ENCODE measurements around the gene GDPD5. TPM values are rescaled to one million over a fixed set of nuclear protein-coding genes. Genes with fewer than 3 reads are reported as not detected.
A peak's percentile ranks its signal among the peaks of the same experiment; 100 is the strongest.

Gene GDPD5
- total and polyA plus RNA-seq, 4 experiments from 2014 or later: 11.0 to 160 (median 85.7) TPM

DNA sequence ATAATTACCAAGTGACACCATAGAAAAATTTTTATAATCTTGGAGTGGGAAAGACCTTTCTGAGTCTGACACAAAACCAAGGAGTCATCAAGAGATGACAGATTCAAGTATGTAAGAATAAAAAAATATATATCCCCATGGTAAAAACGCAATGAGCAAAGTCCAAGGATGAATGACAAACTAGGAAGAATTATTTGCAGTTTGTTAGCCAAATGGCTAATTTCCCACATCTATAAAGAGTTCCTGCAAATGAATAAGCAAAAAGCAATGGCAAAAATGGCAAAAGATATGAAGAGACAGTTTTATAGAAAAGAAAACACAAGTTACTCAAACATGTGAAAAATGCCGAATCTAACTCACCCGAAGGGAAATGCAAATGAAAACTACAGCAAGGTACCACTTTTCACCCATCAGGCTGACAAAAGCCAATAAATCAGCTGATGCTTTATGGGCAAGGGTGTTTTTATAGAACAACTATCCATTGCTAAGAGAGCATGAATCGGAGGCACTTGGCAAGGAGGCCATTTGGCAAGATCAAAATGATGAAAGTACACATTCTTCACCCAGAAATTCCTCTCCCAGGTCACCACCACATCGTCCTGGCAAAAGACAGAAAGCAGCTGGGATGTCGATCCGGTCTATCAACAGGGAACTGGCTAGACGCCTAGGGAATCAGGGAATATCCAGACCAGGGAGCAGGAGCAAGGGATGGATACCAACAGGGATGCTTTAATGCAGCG lies 71.7 kb downstream of the GDPD5 start:
- Mint-ChIP-seq H3K9me3 (no peaks in the 10 kb centered on the region), H3K36me3 (peaks cover 10 to 30% of the 10 kb centered on the region in 2 donors), H3K4me3 (no peak overlapping the region), H3K4me1 (peaks cover 0 to 1% (median 0%) of the 10 kb centered on the region in 4 donors), H3K27me3 (no peaks in the 10 kb centered on the region), H3K27ac (peak overlapping the region in 1 of 7 donors; percentile 20)
- ChIA-PET POLR2A (ENCODE audit: partially characterized antibody) (no interaction called here), CTCF (ENCODE audit: partially characterized antibody) (interaction anchor here (0.7 to 2.3 kb wide), 3 partner anchors 9 to 49 kb away, joined by 3 to 15 read pairs (median 6); no protein-coding TSS in a partner anchor)
- H3K9me3 ChIP-seq (ENCODE audit: control insufficient read depth in 1 of 2, low read length in 2 of 2): no peaks in the 10 kb centered on the region
- no peak overlapping the region for H3K4me3 ChIP-seq (ENCODE audit: low read length in 2 of 2)
- DNase-seq: no peak
- intact Hi-C loops (cut with micrococcal nuclease): no loop called here
- no peak overlapping the region for H3K27ac ChIP-seq (ENCODE audit: low read depth, low read length)
- no peaks in the 10 kb centered on the region for H3K4me1 ChIP-seq (ENCODE audit: insufficient read depth, low read length)
- H3K36me3 ChIP-seq (ENCODE audit: insufficient read depth, low read length): no peaks in the 10 kb centered on the region
- no peaks in the 10 kb centered on the region for H3K27me3 ChIP-seq (ENCODE audit: insufficient read depth, low read length)

DNA sequence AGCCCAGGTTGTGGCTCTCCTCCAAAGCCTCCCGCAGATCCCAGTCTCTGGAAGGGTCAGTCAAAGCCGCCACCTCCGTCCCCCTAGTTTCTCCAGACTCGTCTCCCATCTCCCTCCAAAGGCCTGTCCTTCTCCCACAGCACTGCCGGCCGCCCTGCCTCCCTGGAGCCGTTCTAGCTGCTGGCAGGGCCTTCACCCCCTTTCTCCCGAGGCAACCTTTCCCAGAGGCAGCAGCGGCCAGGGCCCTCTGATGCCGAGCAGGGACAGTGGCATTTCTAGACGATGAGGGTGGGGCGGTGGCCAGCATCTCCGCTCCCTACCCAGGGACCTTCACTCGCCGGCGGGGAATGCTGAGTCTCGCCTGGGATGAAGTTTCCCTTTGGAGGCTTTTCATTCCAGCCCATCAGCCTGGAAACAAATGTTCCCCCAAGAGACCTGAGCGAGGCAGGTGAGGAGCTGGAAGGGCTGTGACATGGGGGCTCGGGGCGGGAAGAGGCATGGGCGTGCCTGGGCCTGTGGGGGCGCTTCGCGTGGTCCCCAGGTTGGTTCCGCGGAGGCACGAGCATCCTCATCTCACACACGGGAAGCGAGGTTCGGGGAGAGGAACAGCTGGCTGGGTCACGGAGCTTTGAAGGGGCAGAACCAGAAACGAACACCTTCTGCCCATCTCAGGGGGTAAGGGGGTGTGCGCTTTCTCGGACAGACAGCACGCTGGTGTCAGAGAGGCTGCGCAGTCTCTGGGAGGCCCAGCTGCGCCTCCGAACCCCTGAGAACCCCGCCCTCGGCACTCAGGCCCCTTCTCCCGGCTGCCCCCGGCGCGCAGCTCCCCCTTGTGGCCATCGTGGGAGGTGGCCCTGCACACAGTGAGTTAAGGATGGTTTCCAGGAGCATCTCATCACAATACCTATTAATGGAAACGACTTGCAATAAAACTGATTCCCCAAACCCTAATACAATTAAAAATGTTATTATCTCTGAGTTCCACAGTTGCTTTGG lies 74.6 kb downstream of the GDPD5 start:
- ChIA-PET CTCF (ENCODE audit: partially characterized antibody) (interaction anchor here (0.7 to 1.3 kb wide), 4 partner anchors 62 to 171 kb away, joined by 3 to 6 read pairs (median 4); no protein-coding TSS in a partner anchor), POLR2A (ENCODE audit: partially characterized antibody) (interaction anchor here (1.1 kb wide), 1 partner anchor 74 kb away, joined by 5 read pairs; no protein-coding TSS in a partner anchor)
- H3K4me1 Mint-ChIP-seq: peaks cover 0 to 1% (median 0%) of the 10 kb centered on the region in 4 donors
- intact Hi-C loops (cut with micrococcal nuclease): no loop called here
- H3K36me3 Mint-ChIP-seq: peaks cover 10 to 36% of the 10 kb centered on the region in 2 donors
- H3K27ac ChIP-seq (ENCODE audit: low read depth, low read length): no peak overlapping the region
- H3K9me3 Mint-ChIP-seq: no peaks in the 10 kb centered on the region
- H3K27me3 Mint-ChIP-seq: no peaks in the 10 kb centered on the region
- DNase-seq: no peak
- H3K27me3 ChIP-seq (ENCODE audit: insufficient read depth, low read length): no peaks in the 10 kb centered on the region
- H3K4me1 ChIP-seq (ENCODE audit: insufficient read depth, low read length): no peaks in the 10 kb centered on the region
- H3K4me3 Mint-ChIP-seq: no peak overlapping the region
- H3K4me3 ChIP-seq (ENCODE audit: low read length in 2 of 2): no peak overlapping the region
- H3K9me3 ChIP-seq (ENCODE audit: control insufficient read depth in 1 of 2, low read length in 2 of 2): no peaks in the 10 kb centered on the region
- H3K27ac Mint-ChIP-seq: peak overlapping the region in 2 of 7 donors; percentile 24 to 53
- H3K36me3 ChIP-seq (ENCODE audit: insufficient read depth, low read length): no peaks in the 10 kb centered on the region

DNA sequence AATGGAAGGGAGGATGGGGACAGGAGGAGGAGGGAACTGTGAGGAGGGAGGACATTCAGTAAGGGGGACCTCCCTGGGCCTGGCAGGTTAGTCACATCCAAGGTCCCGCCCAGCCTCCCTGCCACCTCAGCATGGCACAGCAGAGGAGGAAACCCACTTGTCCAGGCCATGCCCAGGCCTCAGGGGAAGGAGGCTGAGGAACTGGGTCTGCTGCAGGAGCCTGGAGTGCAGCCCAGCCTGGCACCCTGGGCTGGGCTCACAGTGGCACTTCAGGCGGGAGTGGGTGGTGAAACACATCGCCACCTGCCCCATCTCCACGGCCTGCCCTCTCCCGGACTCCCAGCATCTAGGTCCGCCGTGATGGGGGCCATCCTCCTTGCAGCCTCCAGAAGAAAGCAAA lies 75.5 kb downstream of the GDPD5 start:
- peaks cover 8 to 32% of the 10 kb centered on the region in 2 donors for H3K36me3 Mint-ChIP-seq
- no peaks in the 10 kb centered on the region for H3K9me3 Mint-ChIP-seq
- no peaks in the 10 kb centered on the region for H3K27me3 Mint-ChIP-seq
- no peak for DNase-seq
- ChIA-PET CTCF (ENCODE audit: partially characterized antibody) (interaction anchor here (1.0 kb wide), 1 partner anchor 61 kb away, joined by 6 read pairs; no protein-coding TSS in a partner anchor), POLR2A (ENCODE audit: partially characterized antibody) (no interaction called here)
- Histone ChIP-seq H3K36me3 (ENCODE audit: insufficient read depth, low read length) (no peaks in the 10 kb centered on the region), H3K4me1 (ENCODE audit: insufficient read depth, low read length) (peaks cover 4% of the 10 kb centered on the region), H3K4me3 (ENCODE audit: low read length in 2 of 2) (no peak overlapping the region), H3K27me3 (ENCODE audit: insufficient read depth, low read length) (no peaks in the 10 kb centered on the region), H3K27ac (ENCODE audit: low read depth, low read length) (no peak overlapping the region), H3K9me3 (ENCODE audit: control insufficient read depth in 1 of 2, low read length in 2 of 2) (no peaks in the 10 kb centered on the region)
- peaks cover 0 to 4% (median 2%) of the 10 kb centered on the region in 4 donors for H3K4me1 Mint-ChIP-seq
- intact Hi-C loops (cut with micrococcal nuclease): no loop called here
- H3K27ac Mint-ChIP-seq: no peak overlapping the region
- no peak overlapping the region for H3K4me3 Mint-ChIP-seq

DNA sequence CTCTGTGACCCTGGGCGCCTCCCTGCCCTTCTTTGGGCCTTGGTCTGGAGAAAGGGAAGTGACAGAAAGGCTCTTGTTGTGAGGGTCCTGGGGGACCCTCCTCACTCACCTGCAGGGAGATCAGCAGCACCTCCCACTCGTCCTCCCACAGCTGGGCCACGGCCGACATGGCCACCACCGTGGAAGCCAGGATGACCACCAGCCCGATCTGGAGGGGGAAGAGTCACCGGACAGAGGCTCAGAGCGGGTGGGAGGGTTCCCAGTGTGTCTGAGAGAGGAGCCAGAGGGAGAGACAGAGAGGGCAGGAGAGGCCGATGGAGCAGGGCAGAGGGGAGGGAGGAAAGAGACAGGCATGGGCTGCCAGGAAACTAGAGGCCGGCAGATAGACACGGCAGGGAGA lies 76.0 kb downstream of the GDPD5 start:
- no peaks in the 10 kb centered on the region for H3K27me3 Mint-ChIP-seq
- no peaks in the 10 kb centered on the region for H3K27me3 ChIP-seq (ENCODE audit: insufficient read depth, low read length)
- H3K9me3 Mint-ChIP-seq: no peaks in the 10 kb centered on the region
- peaks cover 10 to 31% of the 10 kb centered on the region in 2 donors for H3K36me3 Mint-ChIP-seq
- CTCF ChIA-PET (ENCODE audit: partially characterized antibody): interaction anchor here (1.9 kb wide), 1 partner anchor 82 kb away, joined by 19 read pairs; no protein-coding TSS in a partner anchor
- DNase-seq: no peak
- peaks cover 5% of the 10 kb centered on the region for H3K4me1 ChIP-seq (ENCODE audit: insufficient read depth, low read length)
- H3K36me3 ChIP-seq (ENCODE audit: insufficient read depth, low read length): no peaks in the 10 kb centered on the region
- H3K4me3 ChIP-seq (ENCODE audit: low read length in 2 of 2): no peak overlapping the region
- H3K9me3 ChIP-seq (ENCODE audit: control insufficient read depth in 1 of 2, low read length in 2 of 2): no peaks in the 10 kb centered on the region
- intact Hi-C loops (cut with micrococcal nuclease): no loop called here
- POLR2A ChIA-PET (ENCODE audit: partially characterized antibody): no interaction called here
- H3K4me3 Mint-ChIP-seq: no peak overlapping the region
- peaks cover 0 to 7% (median 3%) of the 10 kb centered on the region in 4 donors for H3K4me1 Mint-ChIP-seq
- H3K27ac Mint-ChIP-seq: peak overlapping the region in 1 of 7 donors; percentile 70
- no peak overlapping the region for H3K27ac ChIP-seq (ENCODE audit: low read depth, low read length)

DNA sequence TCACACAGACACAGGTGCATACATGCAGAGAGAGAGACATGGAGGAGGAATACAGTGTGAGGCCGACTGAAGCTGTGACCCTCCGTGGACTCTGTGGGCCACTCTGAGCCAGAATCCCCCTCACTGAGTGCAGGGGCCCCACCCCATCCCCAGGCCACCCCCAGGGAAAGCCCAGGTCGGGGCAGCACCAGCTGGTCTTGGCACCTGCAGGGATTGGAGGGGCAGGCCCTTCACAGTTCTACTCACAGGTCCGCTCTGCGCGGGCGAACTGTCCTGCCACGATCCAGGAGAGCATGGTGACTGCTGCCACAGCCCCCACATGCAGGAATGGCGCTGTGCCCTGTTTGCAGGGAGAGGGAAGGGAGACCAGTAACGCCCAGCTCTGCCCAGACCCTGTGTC lies 76.5 kb downstream of the GDPD5 start:
- Mint-ChIP-seq H3K27me3 (no peaks in the 10 kb centered on the region), H3K36me3 (peaks cover 10 to 27% of the 10 kb centered on the region in 2 donors), H3K9me3 (no peaks in the 10 kb centered on the region), H3K4me3 (no peak overlapping the region), H3K4me1 (peaks cover 0 to 7% (median 3%) of the 10 kb centered on the region in 4 donors), H3K27ac (no peak overlapping the region)
- intact Hi-C loops (cut with micrococcal nuclease): no loop called here
- Histone ChIP-seq H3K36me3 (ENCODE audit: insufficient read depth, low read length) (no peaks in the 10 kb centered on the region), H3K9me3 (ENCODE audit: control insufficient read depth in 1 of 2, low read length in 2 of 2) (no peaks in the 10 kb centered on the region), H3K27me3 (ENCODE audit: insufficient read depth, low read length) (no peaks in the 10 kb centered on the region), H3K4me1 (ENCODE audit: insufficient read depth, low read length) (peaks cover 5% of the 10 kb centered on the region), H3K4me3 (ENCODE audit: low read length in 2 of 2) (no peak overlapping the region), H3K27ac (ENCODE audit: low read depth, low read length) (no peak overlapping the region)
- POLR2A ChIA-PET (ENCODE audit: partially characterized antibody): no interaction called here
- DNase-seq: no peak
- CTCF ChIA-PET (ENCODE audit: partially characterized antibody): interaction anchor here (1.9 kb wide), 1 partner anchor 83 kb away, joined by 19 read pairs; no protein-coding TSS in a partner anchor

DNA sequence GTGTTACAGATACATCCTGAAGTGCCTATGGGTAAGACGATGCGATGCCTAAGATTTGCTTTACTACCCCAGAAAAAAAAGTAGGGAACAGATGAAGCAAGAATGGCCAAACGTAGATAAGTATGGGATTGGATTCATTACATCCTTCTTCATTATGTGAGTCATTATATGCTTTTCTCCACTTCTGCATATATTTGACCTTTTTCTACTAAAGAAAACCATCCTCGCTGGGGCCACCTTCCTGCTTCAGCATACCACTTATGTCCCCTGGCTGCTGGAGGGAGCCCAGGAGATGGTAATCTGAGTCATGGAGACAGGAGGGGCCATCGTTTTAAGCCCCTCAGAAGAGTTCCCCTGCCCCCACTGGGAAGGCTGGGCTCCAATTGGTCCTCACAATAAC lies 78.3 kb downstream of the GDPD5 start:
- no peak for DNase-seq
- Histone ChIP-seq H3K9me3 (ENCODE audit: control insufficient read depth in 1 of 2, low read length in 2 of 2) (no peaks in the 10 kb centered on the region), H3K27ac (ENCODE audit: low read depth, low read length) (no peak overlapping the region), H3K4me3 (ENCODE audit: low read length in 2 of 2) (no peak overlapping the region), H3K4me1 (ENCODE audit: insufficient read depth, low read length) (peaks cover 5% of the 10 kb centered on the region), H3K27me3 (ENCODE audit: insufficient read depth, low read length) (no peaks in the 10 kb centered on the region), H3K36me3 (ENCODE audit: insufficient read depth, low read length) (no peaks in the 10 kb centered on the region)
- Mint-ChIP-seq H3K27me3 (no peaks in the 10 kb centered on the region), H3K4me1 (peaks cover 0 to 7% (median 3%) of the 10 kb centered on the region in 4 donors), H3K27ac (no peak overlapping the region), H3K4me3 (no peak overlapping the region), H3K36me3 (peaks cover 7 to 24% of the 10 kb centered on the region in 2 donors), H3K9me3 (no peaks in the 10 kb centered on the region)
- POLR2A ChIA-PET (ENCODE audit: partially characterized antibody): no interaction called here
- intact Hi-C loops (cut with micrococcal nuclease): no loop called here
- CTCF ChIA-PET (ENCODE audit: partially characterized antibody): interaction anchor here (8.3 kb wide), 1 partner anchor 85 kb away, joined by 301 read pairs; no protein-coding TSS in a partner anchor

Measured in CD4-positive, alpha-beta memory T cell (primary cell).